PC-3 (cell line): Measurements from ENCODE around the gene LYRM4. TPM values are rescaled to one million over a fixed set of nuclear protein-coding genes. Genes with fewer than 3 reads are reported as not detected.

Experiments
- ATAC-seq: fragments of 200-7000 bp; cut with Tn5 transposase; 2 replicates; pipeline ENCODE4 v1.9.1; 2020; ENCODE audit warnings: mild to moderate bottlenecking, moderate library complexity
- BruUV-seq: library from RNA; stranded (reverse); fragments of 400-500 nt; replicated peaks from 2 replicates; lab custom pipeline; 2021; lab: Mats Ljungman, UMichigan
- CTCF ChIA-PET: fragments of 300-600 bp; sonication (Branson Sonifier 250); formaldehyde crosslinking; loops from one replicate; lab custom pipeline; 2022; ENCODE audit warnings: antibody characterized with exemption; lab: Charles Lee
- POLR2A ChIA-PET: fragments of 300-600 bp; sonication (Branson Sonifier 250); formaldehyde crosslinking; loops from one replicate; lab custom pipeline; 2022; ENCODE audit warnings: antibody characterized with exemption; ENCODE audit not compliant: unreplicated experiment; lab: Charles Lee
- DNase-seq: peaks from one replicate; pipeline ENCODE4 v3.0.0-alpha.2; 2015
- H2AFZ ChIP-seq: fragments of 300-600 bp; sonication (generic); 2 replicates; pipeline ENCODE4 v1.6.0; 2016; ENCODE audit warnings: antibody characterized with exemption, low read length
- H3F3A ChIP-seq: fragments of 300-600 bp; sonication (generic); one replicate; pipeline ENCODE4 v1.6.0; 2017; ENCODE audit warnings: antibody characterized with exemption, low read length, control low read depth, mild to moderate bottlenecking; ENCODE audit not compliant: unreplicated experiment
- H3K27ac ChIP-seq: fragments of 300-600 bp; sonication (generic); 2 replicates; pipeline ENCODE4 v1.5.1; 2016; ENCODE audit warnings: mild to moderate bottlenecking, low read length
- H3K27me3 ChIP-seq: fragments of 300-600 bp; sonication (generic); 2 replicates; pipeline ENCODE4 v1.6.1; 2016; ENCODE audit warnings: low read length, mixed read lengths
- H3K36me3 ChIP-seq: fragments of 300-600 bp; sonication (generic); 2 replicates; pipeline ENCODE4 v1.6.1; 2016; ENCODE audit warnings: low read depth, mixed run types, low read length, mixed read lengths
- H3K4me1 ChIP-seq: fragments of 300-600 bp; sonication (generic); 2 replicates; pipeline ENCODE4 v1.5.1; 2016; ENCODE audit warnings: low read length; ENCODE audit not compliant: insufficient read depth
- H3K4me2 ChIP-seq: fragments of 300-600 bp; sonication (generic); 2 replicates; pipeline ENCODE4 v1.6.0; 2016; ENCODE audit warnings: low read length
- H3K4me3 ChIP-seq: fragments of 300-600 bp; sonication (generic); 2 replicates; pipeline ENCODE4 v1.5.1; 2016; ENCODE audit warnings: mild to moderate bottlenecking, low read length, mixed read lengths
- H3K79me2 ChIP-seq: fragments of 300-600 bp; sonication (generic); 2 replicates; pipeline ENCODE4 v1.6.1; 2017; ENCODE audit warnings: low read length, mixed read lengths
- H3K9ac ChIP-seq: fragments of 300-600 bp; sonication (generic); 2 replicates; pipeline ENCODE4 v1.6.0; 2016; ENCODE audit warnings: mild to moderate bottlenecking, low read length
- H3K9me2 ChIP-seq: fragments of 300-600 bp; sonication (generic); replicated peaks from 2 replicates; pipeline ENCODE4 v1.6.1; 2016; ENCODE audit warnings: mixed run types, low read length, mixed read lengths
- H3K9me3 ChIP-seq: fragments of 300-600 bp; sonication (generic); 2 replicates; pipeline ENCODE4 v1.6.1; 2016; ENCODE audit warnings: low read length, mixed read lengths
- H4K20me1 ChIP-seq: fragments of 300-600 bp; sonication (generic); 2 replicates; pipeline ENCODE4 v1.6.1; 2016; ENCODE audit warnings: low read length, mixed read lengths
- CTCF ChIP-seq: fragments of 300-600 bp; sonication (generic); conservative IDR thresholded peaks from 2 replicates; pipeline ENCODE4 v1.5.1; 2017; ENCODE audit warnings: antibody characterized with exemption, low read depth, mild to moderate bottlenecking, low read length
- EZH2 ChIP-seq: fragments of 300-600 bp; sonication (generic); IDR thresholded peaks from one replicate; pipeline ENCODE4 v1.6.1; 2017; ENCODE audit warnings: antibody characterized with exemption, mild to moderate bottlenecking, low read length; ENCODE audit not compliant: unreplicated experiment
- EZH2phosphoT487 ChIP-seq: fragments of 300-600 bp; sonication (generic); IDR thresholded peaks from 2 replicates; pipeline ENCODE4 v1.6.1; 2018; ENCODE audit warnings: mild to moderate bottlenecking, antibody characterized with exemption, low read length, borderline replicate concordance
- intact Hi-C: fragments of 100-400 bp; cut with micrococcal nuclease; formaldehyde crosslinking; loops from 2 replicates; pipeline ENCODE4 v1.9.0; 2023
- total RNA-seq: library from RNA; depleted of rRNA; stranded (reverse); fragments of >200 nt; gene quantifications from 2 replicates; pipeline ENCODE4 v1.2.3, GENCODE V29; 2014

The LYRM4 gene
- total RNA-seq, 1 experiment from 2014 or later = 27.7 TPM

GRCh38 chr6:5152460-5152859, 108.3 kb downstream of the LYRM4 start:
- H3K9me2 ChIP-seq = no peaks in the 10 kb centered on the region
- CTCF ChIA-PET = interaction anchor here (1.4 kb wide), 1 partner anchor 9 kb away, joined by 9 read pairs; no protein-coding TSS in a partner anchor
- peak overlapping the region; percentile 80 for H3K4me2 ChIP-seq
- POLR2A ChIA-PET = no interaction called here
- intact Hi-C loops = no loop called here
- no peaks in the 10 kb centered on the region for H3K27me3 ChIP-seq
- no peak for DNase-seq
- no TSS peak for BruUV-seq
- 0 out of 2 replicates have a peak, but pooled peaks cover 8% of the 10 kb centered on the region for H3K79me2 ChIP-seq
- H3K27ac ChIP-seq = peak overlapping the region; percentile 73
- no peak; the same call in 1 of the 2 replicates for ATAC-seq
- TF ChIP-seq CTCF = no peak
- H3F3A ChIP-seq = no peaks in the 10 kb centered on the region
- H3K4me3 ChIP-seq = peak overlapping the region; percentile 52; the same call in 1 of the 2 replicates
- H3K36me3 ChIP-seq = no peaks in the 10 kb centered on the region
- no peaks in the 10 kb centered on the region for H3K9me3 ChIP-seq
- H2AFZ ChIP-seq = peak overlapping the region; percentile 67
- H4K20me1 ChIP-seq = no peaks in the 10 kb centered on the region
- H3K9ac ChIP-seq = peak overlapping the region; percentile 28
- peaks cover 23% of the 10 kb centered on the region for H3K4me1 ChIP-seq

GRCh38 chr6:5151955-5152401, 108.8 kb downstream of the LYRM4 start:
- H3K27me3 ChIP-seq = no peaks in the 10 kb centered on the region
- ATAC-seq = peak; percentile 92
- H2AFZ ChIP-seq = peak overlapping the region; percentile 67
- intact Hi-C loops = no loop called here
- no peaks in the 10 kb centered on the region for H3F3A ChIP-seq
- TF ChIP-seq EZH2 (no peak), CTCF (no peak), EZH2phosphoT487 (no peak)
- no TSS peak for BruUV-seq
- no peaks in the 10 kb centered on the region for H3K9me3 ChIP-seq
- ChIA-PET CTCF (interaction anchor here (1.4 kb wide), 1 partner anchor 8 kb away, joined by 9 read pairs; no protein-coding TSS in a partner anchor), POLR2A (no interaction called here)
- H3K79me2 ChIP-seq = 0 out of 2 replicates have a peak, but pooled peaks cover 8% of the 10 kb centered on the region
- H3K9ac ChIP-seq = peak overlapping the region; percentile 28
- no peaks in the 10 kb centered on the region for H3K36me3 ChIP-seq
- H3K4me1 ChIP-seq = peaks cover 23% of the 10 kb centered on the region
- H3K27ac ChIP-seq = peak overlapping the region; percentile 73
- H3K4me3 ChIP-seq = peak overlapping the region; percentile 52
- DNase-seq = peak; percentile 92
- no peaks in the 10 kb centered on the region for H3K9me2 ChIP-seq
- peak overlapping the region; percentile 80 for H3K4me2 ChIP-seq
- no peaks in the 10 kb centered on the region for H4K20me1 ChIP-seq

GRCh38 chr6:5151360-5151954, 109.3 kb downstream of the LYRM4 start:
- TF ChIP-seq EZH2 = no peak
- TF ChIP-seq EZH2phosphoT487 = no peak
- TF ChIP-seq CTCF = no peak
- H3K27ac ChIP-seq = peak overlapping the region; percentile 73

More at GRCh38 chr6:5151360-5151954, 109.3 kb downstream of the LYRM4 start:
- DNase-seq (peak; percentile 27), ATAC-seq (peak; percentile 25)
- Histone ChIP-seq H4K20me1 (no peaks in the 10 kb centered on the region), H3K4me1 (peaks cover 23% of the 10 kb centered on the region), H3K36me3 (no peaks in the 10 kb centered on the region), H3K27me3 (no peaks in the 10 kb centered on the region), H3K4me3 (peak overlapping the region; percentile 52), H2AFZ (peak overlapping the region; percentile 67), H3K79me2 (0 out of 2 replicates have a peak, but pooled peaks cover 8% of the 10 kb centered on the region), H3F3A (no peaks in the 10 kb centered on the region), H3K9me2 (no peaks in the 10 kb centered on the region), H3K9ac (peak overlapping the region; percentile 28), H3K9me3 (no peaks in the 10 kb centered on the region), H3K4me2 (peak overlapping the region; percentile 80)
- ChIA-PET CTCF (interaction anchor here (1.4 kb wide), 1 partner anchor 8 kb away, joined by 9 read pairs; no protein-coding TSS in a partner anchor), POLR2A (no interaction called here)
- intact Hi-C loops = no loop called here
- BruUV-seq = TSS peak; percentile 33
